ENCODE measurements around the gene DAB2IP. TPM values are rescaled to one million over a fixed set of nuclear protein-coding genes. Genes with fewer than 3 reads are reported as not detected.

Gene DAB2IP
- total RNA-seq, 1 donor from 2014 or later: 24.3 TPM

DNA sequence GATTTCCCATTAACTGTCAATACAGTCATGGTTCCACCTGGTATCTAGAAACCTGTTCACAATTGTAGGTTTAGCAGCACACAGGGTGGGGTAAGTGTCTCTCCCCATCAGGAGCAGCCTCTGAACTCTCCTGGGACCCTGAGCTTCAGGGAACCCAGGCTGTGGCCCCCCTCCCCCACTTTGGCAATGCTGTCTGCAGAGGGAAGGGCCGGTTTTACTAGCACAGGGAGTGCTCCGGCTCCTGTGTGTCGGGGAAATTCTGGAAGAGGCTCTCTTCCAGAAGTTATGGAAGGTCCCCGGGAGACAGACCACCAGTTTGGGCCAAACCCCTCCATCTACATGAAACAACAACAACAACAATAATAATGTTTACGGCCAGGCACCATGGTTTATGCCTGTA lies 9.9 kb downstream of the DAB2IP start:
- peaks cover 19% of the 10 kb centered on the region for H3K4me1 Mint-ChIP-seq
- Histone ChIP-seq H3K27ac (no peak overlapping the region), H3K9ac (no peak overlapping the region), H3F3A (ENCODE audit: low read depth) (no peaks in the 10 kb centered on the region), H3K4me2 (no peak overlapping the region), H2AFZ (replicated peaks) (no peak overlapping the region), H3K4me3 (no peak overlapping the region), H3K79me2 (ENCODE audit: low read depth) (peaks cover 60% of the 10 kb centered on the region), H4K20me1 (ENCODE audit: low read depth) (peaks cover 73% of the 10 kb centered on the region), H3K36me3 (no peaks in the 10 kb centered on the region), H3K9me3 (ENCODE audit: low read depth) (no peaks in the 10 kb centered on the region), H3K27me3 (no peaks in the 10 kb centered on the region), H3K4me1 (no peaks in the 10 kb centered on the region)
- H3K9me3 Mint-ChIP-seq: no peaks in the 10 kb centered on the region
- H3K27me3 Mint-ChIP-seq (ENCODE audit: insufficient read depth, low read depth): peaks cover 8% of the 10 kb centered on the region
- H3K4me3 Mint-ChIP-seq: no peak overlapping the region
- no peak for DNase-seq (ENCODE audit: low spot score)
- H3K36me3 Mint-ChIP-seq: peaks cover 20% of the 10 kb centered on the region
- no peak overlapping the region for H3K27ac Mint-ChIP-seq
- TF ChIP-seq EZH2 (IDR thresholded peaks at IDR 0.05) (no peak), CTCF (IDR thresholded peaks at IDR 0.05) (no peak), EZH2phosphoT487 (IDR thresholded peaks at IDR 0.05) (no peak)

DNA sequence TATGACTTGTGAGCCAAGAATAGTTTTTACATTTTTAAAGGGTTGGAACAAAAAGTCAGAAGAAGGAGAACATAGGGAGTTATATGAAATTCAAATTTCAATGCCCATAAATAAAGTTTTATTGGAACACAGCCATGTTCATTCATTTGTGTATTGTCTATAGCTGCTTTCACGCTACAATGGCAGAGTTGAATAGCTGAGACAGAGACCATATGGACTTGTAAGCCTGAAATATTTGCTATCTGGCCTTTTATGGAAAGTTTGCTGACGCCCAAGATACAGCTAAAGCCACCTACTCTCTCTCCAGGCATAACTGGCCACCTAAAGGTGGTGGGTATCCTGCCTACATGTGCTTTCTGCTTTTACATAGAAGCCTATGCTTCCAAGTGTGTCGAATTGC lies 10.9 kb downstream of the DAB2IP start:
- Histone ChIP-seq H3K4me2 (no peak overlapping the region), H3K4me1 (no peaks in the 10 kb centered on the region), H3K9ac (no peak overlapping the region), H3K79me2 (ENCODE audit: low read depth) (peaks cover 52% of the 10 kb centered on the region), H3K27me3 (no peaks in the 10 kb centered on the region), H3K4me3 (no peak overlapping the region), H2AFZ (replicated peaks) (no peak overlapping the region), H4K20me1 (ENCODE audit: low read depth) (peaks cover 62% of the 10 kb centered on the region), H3F3A (ENCODE audit: low read depth) (no peaks in the 10 kb centered on the region), H3K36me3 (no peaks in the 10 kb centered on the region), H3K9me3 (ENCODE audit: low read depth) (no peaks in the 10 kb centered on the region), H3K27ac (no peak overlapping the region)
- peaks cover 18% of the 10 kb centered on the region for H3K36me3 Mint-ChIP-seq
- no peak overlapping the region for H3K27ac Mint-ChIP-seq
- no peaks in the 10 kb centered on the region for H3K9me3 Mint-ChIP-seq
- H3K4me3 Mint-ChIP-seq: no peak overlapping the region
- no peak for DNase-seq (ENCODE audit: low spot score)
- H3K4me1 Mint-ChIP-seq: peaks cover 11% of the 10 kb centered on the region
- H3K27me3 Mint-ChIP-seq (ENCODE audit: insufficient read depth, low read depth): peaks cover 6% of the 10 kb centered on the region
- TF ChIP-seq EZH2 (IDR thresholded peaks at IDR 0.05) (no peak), EZH2phosphoT487 (IDR thresholded peaks at IDR 0.05) (no peak)

DNA sequence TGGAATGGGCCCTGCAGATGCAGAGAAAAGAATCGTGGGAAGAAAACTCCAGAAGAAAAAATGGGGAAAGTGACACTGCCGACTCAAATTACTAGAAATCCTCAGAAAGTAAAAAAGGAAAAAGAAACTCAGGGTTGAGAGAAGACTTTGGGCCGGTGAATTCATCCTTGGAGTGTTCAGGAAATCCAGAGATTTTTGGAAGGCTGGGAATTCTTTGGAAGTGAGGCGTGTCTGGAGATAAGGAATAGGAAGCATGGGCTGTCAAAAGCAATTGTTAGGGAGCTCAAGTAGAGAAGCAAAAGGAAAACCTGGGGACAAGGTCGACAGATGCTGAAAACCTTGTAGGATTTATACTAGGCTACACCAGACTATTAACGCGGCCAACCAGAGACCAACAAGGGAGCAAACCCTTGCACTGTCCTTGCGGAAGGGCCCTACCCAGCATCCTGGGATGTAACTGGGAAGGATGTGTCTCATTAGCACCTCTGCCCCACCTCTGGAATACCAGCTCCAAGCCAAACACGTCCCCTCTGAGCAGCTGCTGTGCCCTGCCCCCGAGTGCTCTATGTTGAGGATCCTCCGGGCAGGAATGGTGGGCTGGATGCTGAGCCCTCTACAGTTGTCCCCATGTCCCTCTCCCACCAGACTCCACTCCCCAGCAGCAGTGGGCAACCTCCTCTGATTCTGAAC lies 11.6 kb downstream of the DAB2IP start:
- Histone ChIP-seq H2AFZ (replicated peaks) (no peak overlapping the region), H3F3A (ENCODE audit: low read depth) (no peaks in the 10 kb centered on the region), H3K9ac (no peak overlapping the region), H3K27me3 (no peaks in the 10 kb centered on the region), H3K27ac (no peak overlapping the region), H3K4me2 (no peak overlapping the region), H3K9me3 (ENCODE audit: low read depth) (no peaks in the 10 kb centered on the region), H3K36me3 (no peaks in the 10 kb centered on the region), H3K4me1 (no peaks in the 10 kb centered on the region), H3K4me3 (no peak overlapping the region), H4K20me1 (ENCODE audit: low read depth) (peaks cover 56% of the 10 kb centered on the region), H3K79me2 (ENCODE audit: low read depth) (peaks cover 45% of the 10 kb centered on the region)
- Mint-ChIP-seq H3K4me1 (peaks cover 7% of the 10 kb centered on the region), H3K36me3 (peaks cover 22% of the 10 kb centered on the region), H3K4me3 (no peak overlapping the region), H3K27ac (no peak overlapping the region), H3K9me3 (no peaks in the 10 kb centered on the region), H3K27me3 (ENCODE audit: insufficient read depth, low read depth) (peaks cover 6% of the 10 kb centered on the region)
- no peak for TF ChIP-seq EZH2phosphoT487 (IDR thresholded peaks at IDR 0.05)
- no peak for TF ChIP-seq EZH2 (IDR thresholded peaks at IDR 0.05)
- TF ChIP-seq CTCF (IDR thresholded peaks at IDR 0.05): no peak
- no peak for DNase-seq (ENCODE audit: low spot score)

- H3K9me3 ChIP-seq (ENCODE audit: low read depth): no peaks in the 10 kb centered on the region
- peaks cover 6% of the 10 kb centered on the region for H3K27me3 Mint-ChIP-seq (ENCODE audit: insufficient read depth, low read depth)
- H3K4me1 ChIP-seq: no peaks in the 10 kb centered on the region
- no peak overlapping the region for H3K4me2 ChIP-seq
- no peaks in the 10 kb centered on the region for H3F3A ChIP-seq (ENCODE audit: low read depth)
- peaks cover 39% of the 10 kb centered on the region for H3K79me2 ChIP-seq (ENCODE audit: low read depth)
- no peak for DNase-seq (ENCODE audit: low spot score)
- no peak overlapping the region for H2AFZ ChIP-seq (replicated peaks)
- no peaks in the 10 kb centered on the region for H3K27me3 ChIP-seq
- peaks cover 50% of the 10 kb centered on the region for H4K20me1 ChIP-seq (ENCODE audit: low read depth)
- H3K4me3 ChIP-seq: no peak overlapping the region
- no peaks in the 10 kb centered on the region for H3K36me3 ChIP-seq
- H3K27ac ChIP-seq: no peak overlapping the region
- no peak overlapping the region for H3K4me3 Mint-ChIP-seq
- TF ChIP-seq CTCF (IDR thresholded peaks at IDR 0.05): no peak
- no peak for TF ChIP-seq EZH2phosphoT487 (IDR thresholded peaks at IDR 0.05)
- TF ChIP-seq EZH2 (IDR thresholded peaks at IDR 0.05): no peak
- H3K27ac Mint-ChIP-seq: no peak overlapping the region
- peaks cover 24% of the 10 kb centered on the region for H3K36me3 Mint-ChIP-seq
- peaks cover 7% of the 10 kb centered on the region for H3K4me1 Mint-ChIP-seq
- H3K9me3 Mint-ChIP-seq: no peaks in the 10 kb centered on the region
- no peak overlapping the region for H3K9ac ChIP-seq
Observed at GRCh38 chr9:121663591-121663990, 12.2 kb downstream of the DAB2IP start.

Data from neural progenitor cell (in vitro differentiated cells).